NCI-H748 (cell line): ENCODE results near the gene CLDN2.

ENCODE experiments used
- DNase-seq: peaks from one replicate; lab custom pipeline; 2025; ENCODE audit not compliant: unreplicated experiment; lab: John Stamatoyannopoulos, UW

Gene CLDN2

GRCh38 chrX:106955004-106955772, 35.0 kb downstream of the CLDN2 start:
- DNase-seq = no peak

- no peak for DNase-seq
These were observed 37.7 kb downstream of the CLDN2 start for GRCh38 chrX:106957856-106958255.

- peak; percentile 0 for DNase-seq
These were observed 39.7 kb downstream of the CLDN2 start for GRCh38 chrX:106959901-106960300.

GRCh38 chrX:106963111-106963510, 42.9 kb downstream of the CLDN2 start:
- no peak for DNase-seq

- DNase-seq = no peak
These were observed 44.1 kb downstream of the CLDN2 start for GRCh38 chrX:106964290-106964689.

- DNase-seq = peak; percentile 1
These were observed 46.3 kb downstream of the CLDN2 start for GRCh38 chrX:106966547-106966946.

- DNase-seq = no peak
These were observed 52.7 kb downstream of the CLDN2 start for GRCh38 chrX:106972896-106973295.

- no peak for DNase-seq
These were observed 53.4 kb downstream of the CLDN2 start for GRCh38 chrX:106973433-106974149.

- no peak for DNase-seq
These were observed 56.2 kb downstream of the CLDN2 start for GRCh38 chrX:106976416-106976815.
